DMS53 (cell line): ENCODE measurements around the gene CD46.
A peak's percentile ranks its signal among the peaks of the same experiment; 100 is the strongest.

ENCODE experiments used
- DNase-seq: peaks from one replicate; lab custom pipeline; 2025; lab: John Stamatoyannopoulos, UW

Gene CD46

GRCh38 chr1:207828485-207829158 lies 76.8 kb downstream of the CD46 start:
- peak; percentile 93 for DNase-seq

GRCh38 chr1:207829576-207829975 lies 77.7 kb downstream of the CD46 start:
- no peak for DNase-seq

GRCh38 chr1:207830788-207831187 lies 78.9 kb downstream of the CD46 start:
- DNase-seq = no peak

- no peak for DNase-seq
These were observed 79.9 kb downstream of the CD46 start for GRCh38 chr1:207831517-207832327.

GRCh38 chr1:207832796-207833195 lies 80.9 kb downstream of the CD46 start:
- no peak for DNase-seq

GRCh38 chr1:207833381-207833780 lies 81.5 kb downstream of the CD46 start:
- DNase-seq = no peak

GRCh38 chr1:207833956-207834660 lies 82.3 kb downstream of the CD46 start:
- no peak for DNase-seq

GRCh38 chr1:207835958-207836357 lies 84.1 kb downstream of the CD46 start:
- no peak for DNase-seq

GRCh38 chr1:207836591-207837347 lies 84.9 kb downstream of the CD46 start:
- no peak for DNase-seq

- no peak for DNase-seq
These were observed 85.8 kb downstream of the CD46 start for GRCh38 chr1:207837673-207838072.

- no peak for DNase-seq
These were observed 86.6 kb downstream of the CD46 start for GRCh38 chr1:207838156-207839082.

GRCh38 chr1:207839083-207839413 lies 87.2 kb downstream of the CD46 start:
- DNase-seq = no peak

- DNase-seq = no peak
These were observed 88.5 kb downstream of the CD46 start for GRCh38 chr1:207840380-207840779.

- DNase-seq = no peak
These were observed 89.4 kb downstream of the CD46 start for GRCh38 chr1:207841293-207841692.

- no peak for DNase-seq
These were observed 90.0 kb downstream of the CD46 start for GRCh38 chr1:207841901-207842300.

GRCh38 chr1:207842506-207842905 lies 90.7 kb downstream of the CD46 start:
- no peak for DNase-seq

GRCh38 chr1:207844371-207844770 lies 92.5 kb downstream of the CD46 start:
- DNase-seq = no peak
